HG02943 (cell line): ENCODE results near the gene SCNM1.

Experiments used
- ATAC-seq: cut with Tn5 transposase; IDR thresholded peaks from one replicate; pipeline ENCODE4 v1.9.1; 2021; ENCODE audit warnings: mild to moderate bottlenecking, low read depth, moderate library complexity; ENCODE audit not compliant: unreplicated experiment

The SCNM1 gene, protein sequence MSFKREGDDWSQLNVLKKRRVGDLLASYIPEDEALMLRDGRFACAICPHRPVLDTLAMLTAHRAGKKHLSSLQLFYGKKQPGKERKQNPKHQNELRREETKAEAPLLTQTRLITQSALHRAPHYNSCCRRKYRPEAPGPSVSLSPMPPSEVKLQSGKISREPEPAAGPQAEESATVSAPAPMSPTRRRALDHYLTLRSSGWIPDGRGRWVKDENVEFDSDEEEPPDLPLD

GRCh38 chr1:151165738-151166504 is at the start of gene SCNM1, which contains the start of gene LYSMD1:
SCNM1 (plus strand) TSS chr1:151166144; CDS start chr1:151166153, 9 bp downstream.
LYSMD1 (minus strand) TSS chr1:151165902; CDS start chr1:151165258, 644 bp downstream.
- peak; percentile 60 for ATAC-seq

- no peak for ATAC-seq
These were observed 41.1 kb upstream of the SCNM1 start for GRCh38 chr1:151124763-151125403.

- no peak for ATAC-seq
These were observed 37.1 kb upstream of the SCNM1 start for GRCh38 chr1:151128800-151129199.

GRCh38 chr1:151130987-151131586 is 34.9 kb upstream of the SCNM1 start:
- ATAC-seq = no peak

- no peak for ATAC-seq
These were observed 34.1 kb upstream of the SCNM1 start for GRCh38 chr1:151131701-151132334.

- ATAC-seq = no peak
These were observed 33.5 kb upstream of the SCNM1 start for GRCh38 chr1:151132335-151133017.

DNA sequence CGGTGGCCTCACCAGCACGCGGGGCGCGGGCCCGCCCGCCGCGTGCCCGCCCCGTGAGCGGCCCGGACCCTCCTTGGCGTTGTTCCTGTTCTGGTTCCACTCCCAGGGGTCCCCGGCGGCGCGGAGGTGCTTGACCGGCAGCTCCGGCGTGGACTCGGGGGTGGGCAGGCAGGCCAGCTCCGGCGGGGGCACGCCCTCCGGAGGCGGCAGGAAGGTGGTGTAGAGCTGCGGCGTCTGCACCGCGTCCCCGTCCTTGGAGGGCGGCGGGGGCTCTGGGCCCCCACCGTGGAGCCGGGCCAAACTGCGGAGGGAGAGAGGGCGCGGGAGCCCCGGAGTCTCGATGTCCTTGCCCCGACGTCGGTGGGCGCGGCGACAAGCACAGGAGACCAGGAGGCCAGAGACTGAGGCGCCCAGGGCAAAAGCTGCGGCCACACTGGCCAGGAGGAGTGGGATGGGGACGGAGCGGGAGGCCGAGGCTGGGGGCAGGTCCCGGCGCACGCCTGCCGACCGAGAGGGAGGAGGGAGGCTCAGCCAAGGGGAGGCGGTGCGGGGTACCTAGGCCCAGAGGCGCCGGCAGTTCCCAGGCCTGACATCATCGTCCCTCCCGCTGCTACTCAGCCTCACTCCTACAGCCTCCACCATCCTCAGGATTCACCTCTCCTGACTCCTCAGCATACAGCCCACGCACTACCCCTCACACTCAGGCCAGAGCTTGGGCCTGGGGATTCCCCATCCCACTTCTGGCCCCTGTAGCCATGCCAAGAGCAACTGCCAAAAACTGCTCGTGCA is 32.7 kb upstream of the SCNM1 start:
- ATAC-seq = no peak

DNA sequence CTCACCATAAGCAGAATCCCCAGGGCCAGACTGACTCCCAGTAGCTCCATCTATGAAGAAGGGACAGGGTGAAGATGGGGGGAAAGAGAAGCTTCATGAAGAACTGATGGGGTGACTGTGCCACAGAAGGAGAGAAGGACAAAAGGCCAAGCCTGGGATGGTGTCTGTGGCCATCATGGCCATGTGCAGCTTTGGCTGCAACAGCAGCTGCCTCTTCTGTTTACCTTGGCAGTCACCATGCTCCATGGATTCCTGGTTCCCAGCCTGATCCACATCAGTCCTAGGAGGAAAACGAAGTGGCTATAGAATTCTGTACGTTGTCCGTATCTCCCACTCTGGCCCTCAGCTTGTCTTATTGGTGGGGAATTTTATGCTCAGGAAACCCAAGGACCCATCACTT is 31.5 kb upstream of the SCNM1 start:
- ATAC-seq = no peak

DNA sequence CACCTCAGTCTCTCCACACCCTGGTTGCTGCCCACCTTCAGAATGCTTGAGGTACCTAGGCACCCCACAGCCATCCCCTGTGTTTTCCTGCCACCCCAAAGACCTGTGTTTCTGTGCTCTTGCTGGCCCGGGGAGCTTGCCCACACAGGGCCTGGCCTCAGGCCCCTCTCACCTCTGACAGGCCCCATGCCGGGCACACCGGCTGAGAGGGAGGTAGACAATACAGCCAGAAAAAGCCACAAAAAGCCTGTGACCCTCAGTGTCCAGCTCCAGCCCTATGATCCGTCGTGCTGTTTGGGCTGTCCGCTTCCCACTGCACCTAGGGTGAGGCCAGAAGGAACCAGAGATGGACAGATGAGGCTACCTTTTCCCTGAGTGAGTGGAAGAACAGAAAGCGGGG is 31.0 kb upstream of the SCNM1 start:
- ATAC-seq = no peak

GRCh38 chr1:151135433-151136385 is 30.2 kb upstream of the SCNM1 start:
- ATAC-seq = no peak

DNA sequence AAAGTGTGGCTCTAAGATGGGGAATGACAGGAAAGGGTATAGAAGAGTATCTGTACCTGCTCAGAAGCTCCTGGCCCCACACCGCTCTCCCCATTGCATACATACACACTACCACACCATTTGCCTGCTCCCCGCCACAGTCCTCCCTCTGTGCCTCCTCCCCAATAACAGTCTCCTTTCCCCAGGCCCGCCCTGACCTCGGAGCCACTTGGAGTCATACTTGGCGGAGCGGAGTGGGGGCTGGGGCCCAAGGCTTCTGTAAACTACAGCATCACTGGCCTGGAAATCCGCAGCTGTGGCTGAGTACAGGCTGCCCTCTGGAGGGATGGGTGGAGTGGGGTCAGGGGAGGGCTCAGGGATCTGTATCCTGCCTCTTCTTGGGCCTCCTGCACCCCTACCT is 28.2 kb upstream of the SCNM1 start:
- ATAC-seq = no peak

GRCh38 chr1:151142411-151143056 is 23.4 kb upstream of the SCNM1 start:
- ATAC-seq = no peak

DNA sequence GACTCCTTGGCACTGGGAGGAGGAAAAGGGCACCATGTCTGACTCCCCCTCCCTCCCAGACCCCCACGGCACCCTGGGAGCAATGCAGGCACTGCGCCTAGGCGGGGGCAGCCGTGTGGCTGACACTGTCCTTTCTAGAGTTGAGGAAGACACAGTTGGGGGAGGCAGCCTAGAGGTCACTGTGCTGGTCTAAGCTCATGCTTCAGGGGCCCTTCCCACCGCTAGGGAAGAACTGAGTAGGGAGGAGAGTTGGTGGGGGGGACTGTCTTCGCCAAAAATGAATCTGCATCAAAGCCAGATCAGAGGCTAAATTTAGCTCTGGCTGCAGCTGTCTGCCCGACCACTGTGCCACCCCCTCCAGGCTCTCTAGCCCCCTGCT is 22.9 kb upstream of the SCNM1 start:
- no peak for ATAC-seq

DNA sequence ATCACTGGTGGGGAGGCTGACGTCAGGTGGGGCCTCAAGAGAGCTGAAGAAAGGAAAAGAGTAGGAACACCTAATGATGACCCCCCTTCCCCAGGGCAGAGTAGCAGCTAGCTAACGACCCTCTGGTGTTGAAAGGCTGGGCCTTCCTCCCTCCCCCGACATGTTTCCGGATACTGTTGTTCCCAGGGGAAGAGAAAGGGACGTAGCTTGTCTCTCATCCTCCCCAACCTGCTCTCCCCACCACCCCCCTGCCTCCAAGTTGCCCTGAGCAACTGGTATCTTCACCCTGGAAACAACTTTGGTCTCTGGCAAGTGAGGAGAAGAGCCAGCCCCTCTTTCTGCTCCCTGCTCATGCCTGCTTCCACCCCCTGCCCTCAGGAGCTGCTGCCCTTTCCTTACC is 22.0 kb upstream of the SCNM1 start:
- ATAC-seq = no peak

- ATAC-seq = no peak
These were observed 21.3 kb upstream of the SCNM1 start for GRCh38 chr1:151144474-151145303.

DNA sequence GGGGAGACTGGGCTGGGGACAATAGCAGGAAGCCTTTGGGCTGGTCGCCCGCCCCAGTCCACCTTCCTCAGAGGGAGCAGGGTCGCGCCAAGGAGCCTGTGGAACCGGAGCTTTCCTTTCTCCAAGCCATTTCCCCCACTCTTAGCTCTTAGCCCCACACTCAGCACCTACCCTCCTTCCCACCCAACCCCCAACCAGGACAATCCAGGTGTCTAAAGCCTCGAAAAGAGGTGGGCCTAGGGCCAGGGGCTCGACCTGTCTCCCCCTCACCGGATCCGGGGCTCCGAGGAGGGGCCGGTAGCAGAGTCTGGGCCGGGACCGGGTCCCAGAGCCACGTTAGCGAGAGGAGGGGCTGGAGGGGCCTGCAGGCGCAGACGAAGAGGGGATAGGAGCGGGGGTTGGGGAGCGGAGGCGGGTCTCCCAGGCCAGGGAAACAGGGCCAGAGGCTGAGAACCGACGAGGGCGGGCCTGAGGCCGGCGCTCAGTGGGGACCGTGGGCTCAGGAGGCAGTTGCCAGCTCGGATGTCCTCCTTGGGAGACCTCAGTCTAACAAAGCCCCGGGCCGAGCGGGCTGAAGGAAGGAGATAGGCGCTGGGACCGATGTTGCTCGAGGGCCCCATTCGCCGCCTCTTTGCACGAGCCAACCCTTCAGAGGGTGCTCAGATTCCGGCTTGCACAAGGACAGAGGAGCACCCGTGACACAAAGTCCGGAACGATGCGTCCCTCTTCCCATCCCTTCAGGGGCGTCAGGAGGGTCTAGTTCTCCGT is 20.5 kb upstream of the SCNM1 start:
- no peak for ATAC-seq
